WTC11 (cell line): ENCODE measurements around the gene OSBPL6.

Experiments used
- CDX4 ChIP-seq: fragments of 250-450 bp; sonication (Bioruptor Pico); IDR thresholded peaks from 2 replicates; pipeline ENCODE4 v1.9.0; 2021; ENCODE audit warnings: moderate library complexity, mild to moderate bottlenecking, inconsistent platforms, borderline replicate concordance
- CTCF ChIP-seq: fragments of 200-600 bp; IDR thresholded peaks from 2 replicates; pipeline ENCODE4 v1.8.0; 2022; ENCODE audit warnings: antibody characterized with exemption
- E2F1 ChIP-seq: sonication (generic); formaldehyde crosslinking; IDR thresholded peaks from 2 replicates; pipeline ENCODE4 v1.8.0; 2022; ENCODE audit warnings: mild to moderate bottlenecking, missing genetic modification reagents
- FOXJ3 ChIP-seq: sonication (generic); formaldehyde crosslinking; IDR thresholded peaks from 2 replicates; pipeline ENCODE4 v1.9.0; 2021; ENCODE audit warnings: missing genetic modification reagents, mild to moderate bottlenecking, borderline replicate concordance
- FOXP4 ChIP-seq: sonication (generic); formaldehyde crosslinking; IDR thresholded peaks from 2 replicates; pipeline ENCODE4 v1.8.0; 2022; ENCODE audit warnings: mild to moderate bottlenecking, missing genetic modification reagents
- MAX ChIP-seq: sonication (generic); formaldehyde crosslinking; IDR thresholded peaks from 2 replicates; pipeline ENCODE4 v1.8.0; 2022; ENCODE audit warnings: mild to moderate bottlenecking, missing genetic modification reagents
- NR3C1 ChIP-seq: sonication (generic); formaldehyde crosslinking; conservative IDR thresholded peaks from 2 replicates; pipeline ENCODE4 v1.8.1; 2023; ENCODE audit warnings: low read depth, mild to moderate bottlenecking, missing genetic modification reagents
- ZNF121 ChIP-seq: sonication (generic); formaldehyde crosslinking; IDR thresholded peaks from 2 replicates; pipeline ENCODE4 v1.8.0; 2023; ENCODE audit warnings: missing genetic modification reagents
- ZNF138 ChIP-seq: sonication (generic); formaldehyde crosslinking; conservative IDR thresholded peaks from 2 replicates; pipeline ENCODE4 v1.8.1; 2022; ENCODE audit warnings: mild to moderate bottlenecking, moderate library complexity, missing genetic modification reagents
- ZNF263 ChIP-seq: sonication (generic); formaldehyde crosslinking; IDR thresholded peaks from 2 replicates; pipeline ENCODE4 v1.8.1; 2022; ENCODE audit warnings: low read depth, mild to moderate bottlenecking, moderate library complexity, missing genetic modification reagents
- ZNF281 ChIP-seq: sonication (generic); formaldehyde crosslinking; IDR thresholded peaks from 2 replicates; pipeline ENCODE4 v1.8.0; 2023; ENCODE audit warnings: mild to moderate bottlenecking, missing genetic modification reagents
- ZNF512 ChIP-seq: sonication (generic); formaldehyde crosslinking; IDR thresholded peaks from 2 replicates; pipeline ENCODE4 v1.8.1; 2022; ENCODE audit warnings: missing genetic modification reagents, borderline replicate concordance

GRCh38 chr2:178213991-178214390, 19.7 kb downstream of the OSBPL6 start:
- no peak for TF ChIP-seq CTCF
- TF ChIP-seq CDX4 (CRISPR knock-in tag), result no peak
- no peak for TF ChIP-seq ZNF263 (CRISPR knock-in tag)
- TF ChIP-seq NR3C1 (CRISPR knock-in tag), result no peak
- TF ChIP-seq ZNF512 (CRISPR knock-in tag), result no peak
- TF ChIP-seq ZNF121 (CRISPR knock-in tag), result no peak
- no peak for TF ChIP-seq ZNF138
- TF ChIP-seq E2F1 (CRISPR knock-in tag), result no peak
- no peak for TF ChIP-seq FOXJ3 (CRISPR knock-in tag)
- no peak for TF ChIP-seq FOXP4 (CRISPR knock-in tag)
- TF ChIP-seq ZNF281 (CRISPR knock-in tag), result no peak
- no peak for TF ChIP-seq MAX
